GM12864 (cell line): ENCODE measurements around the gene ATF6.
"Not testable (repeated sequence)": the region's sequence is repeated elsewhere in the genome, so short reads cannot be mapped to it uniquely, and the experiment has no call there.

Experiments
- DNase-seq: peaks from one replicate; pipeline ENCODE4 v3.0.0-alpha.2; 2011; ENCODE audit warnings: low read depth
- H3K4me3 ChIP-seq: 2 replicates; pipeline ENCODE4 v1.5.1; 2011; ENCODE audit warnings: mild to moderate bottlenecking, low read depth, low read length, control low read depth
- CTCF ChIP-seq: IDR thresholded peaks from 2 replicates; pipeline ENCODE4 v1.5.1; 2011; ENCODE audit warnings: low read depth, mild to moderate bottlenecking, moderate library complexity, low read length, control low read depth, inconsistent platforms; ENCODE audit errors: missing control alignments

ATF6 gene

GRCh38 chr1:161801955-161802354, 35.8 kb downstream of the ATF6 start:
- no peak for DNase-seq
- TF ChIP-seq CTCF, result no peak
- no peak overlapping the region for H3K4me3 ChIP-seq

GRCh38 chr1:161803181-161803580, 37.1 kb downstream of the ATF6 start:
- no peak for DNase-seq
- TF ChIP-seq CTCF, result no peak
- no peak overlapping the region for H3K4me3 ChIP-seq

GRCh38 chr1:161805399-161806197, 39.5 kb downstream of the ATF6 start:
- no peak for TF ChIP-seq CTCF
- no peak for DNase-seq
- no peak overlapping the region for H3K4me3 ChIP-seq

GRCh38 chr1:161809202-161809601, 43.1 kb downstream of the ATF6 start:
- DNase-seq, H3K4me3 ChIP-seq: not testable (repeated sequence)

- H3K4me3 ChIP-seq, DNase-seq: not testable (repeated sequence)
Measured at GRCh38 chr1:161809656-161810055, 43.5 kb downstream of the ATF6 start.

- no peak for DNase-seq
- H3K4me3 ChIP-seq, result no peak overlapping the region
- no peak for TF ChIP-seq CTCF
Measured at GRCh38 chr1:161810780-161811179, 44.7 kb downstream of the ATF6 start.

- DNase-seq, result no peak
- H3K4me3 ChIP-seq, result no peak overlapping the region
- TF ChIP-seq CTCF, result no peak
Measured at GRCh38 chr1:161816201-161816600, 50.1 kb downstream of the ATF6 start.

- no peak for TF ChIP-seq CTCF
- H3K4me3 ChIP-seq, result no peak overlapping the region
- DNase-seq, result no peak
Measured at GRCh38 chr1:161817176-161817730, 51.1 kb downstream of the ATF6 start.
